Peyer's patch (tissue), 4 donors: ENCODE results near the gene CRACR2A.

ENCODE experiments used
- POLR2A ChIP-seq, 2 donors: fragments of 450-650 bp; IDR thresholded peaks; one replicate each; pipeline ENCODE4 v1.5.1; 2017; ENCODE audit warnings: antibody characterized with exemption in 2 of 2, mild to moderate bottlenecking in 2 of 2, moderate library complexity in 2 of 2
- TF ChIP-seq, protein P1 (sequence below), 6 experiments: fragments of 450-650 bp in 4 of 6; fragments of 200-600 bp in 2 of 6; sonication (generic) in 1 of 6; IDR thresholded peaks; one replicate each; pipeline ENCODE4 v1.5.1; 2017 to 2019; ENCODE audit warnings: antibody characterized with exemption in 6 of 6, mild to moderate bottlenecking in 3 of 6, moderate library complexity in 1 of 6

DNA sequence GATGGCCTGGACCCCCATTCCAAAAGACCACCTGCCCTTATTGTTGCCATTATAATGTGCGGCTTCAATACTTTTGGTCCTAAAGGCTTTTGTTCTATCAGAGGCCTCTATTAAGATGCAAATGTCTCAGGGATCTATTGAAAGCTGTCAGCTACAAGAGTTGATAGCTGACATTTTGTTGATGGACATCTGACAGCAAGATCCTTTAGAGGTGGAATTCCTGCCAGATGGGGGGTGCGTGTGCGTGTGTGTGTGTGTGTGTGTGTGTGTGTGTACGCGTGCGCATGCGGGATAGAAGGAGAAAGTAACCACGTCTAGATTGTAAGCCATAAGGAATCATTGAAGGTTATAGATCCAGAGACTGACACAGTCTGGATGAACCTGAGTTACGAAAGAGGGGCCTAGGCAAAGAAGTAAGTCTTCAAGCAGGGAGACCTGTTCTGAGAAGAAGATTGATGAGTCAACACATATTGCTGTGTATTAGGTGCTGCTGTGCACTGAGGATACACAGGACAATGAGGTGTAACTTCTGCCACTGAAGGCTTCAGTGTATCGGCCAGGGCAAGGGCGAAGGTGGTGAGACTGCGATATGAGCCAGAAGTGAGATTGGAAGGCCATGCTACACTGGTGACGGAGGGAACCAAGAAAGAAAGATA, 172.7 kb downstream of the CRACR2A start:
- TF ChIP-seq, protein P1, sequence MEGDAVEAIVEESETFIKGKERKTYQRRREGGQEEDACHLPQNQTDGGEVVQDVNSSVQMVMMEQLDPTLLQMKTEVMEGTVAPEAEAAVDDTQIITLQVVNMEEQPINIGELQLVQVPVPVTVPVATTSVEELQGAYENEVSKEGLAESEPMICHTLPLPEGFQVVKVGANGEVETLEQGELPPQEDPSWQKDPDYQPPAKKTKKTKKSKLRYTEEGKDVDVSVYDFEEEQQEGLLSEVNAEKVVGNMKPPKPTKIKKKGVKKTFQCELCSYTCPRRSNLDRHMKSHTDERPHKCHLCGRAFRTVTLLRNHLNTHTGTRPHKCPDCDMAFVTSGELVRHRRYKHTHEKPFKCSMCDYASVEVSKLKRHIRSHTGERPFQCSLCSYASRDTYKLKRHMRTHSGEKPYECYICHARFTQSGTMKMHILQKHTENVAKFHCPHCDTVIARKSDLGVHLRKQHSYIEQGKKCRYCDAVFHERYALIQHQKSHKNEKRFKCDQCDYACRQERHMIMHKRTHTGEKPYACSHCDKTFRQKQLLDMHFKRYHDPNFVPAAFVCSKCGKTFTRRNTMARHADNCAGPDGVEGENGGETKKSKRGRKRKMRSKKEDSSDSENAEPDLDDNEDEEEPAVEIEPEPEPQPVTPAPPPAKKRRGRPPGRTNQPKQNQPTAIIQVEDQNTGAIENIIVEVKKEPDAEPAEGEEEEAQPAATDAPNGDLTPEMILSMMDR (IDR thresholded peaks at IDR 0.05), result no peak
- TF ChIP-seq POLR2A (IDR thresholded peaks at IDR 0.05), result no peak
